ENCODE data around the gene RAD9A. TPM values are rescaled to one million over a fixed set of nuclear protein-coding genes. Genes with fewer than 3 reads are reported as not detected.

Gene RAD9A
- total RNA-seq, 1 donor from 2014 or later, result 9.4 TPM

DNA sequence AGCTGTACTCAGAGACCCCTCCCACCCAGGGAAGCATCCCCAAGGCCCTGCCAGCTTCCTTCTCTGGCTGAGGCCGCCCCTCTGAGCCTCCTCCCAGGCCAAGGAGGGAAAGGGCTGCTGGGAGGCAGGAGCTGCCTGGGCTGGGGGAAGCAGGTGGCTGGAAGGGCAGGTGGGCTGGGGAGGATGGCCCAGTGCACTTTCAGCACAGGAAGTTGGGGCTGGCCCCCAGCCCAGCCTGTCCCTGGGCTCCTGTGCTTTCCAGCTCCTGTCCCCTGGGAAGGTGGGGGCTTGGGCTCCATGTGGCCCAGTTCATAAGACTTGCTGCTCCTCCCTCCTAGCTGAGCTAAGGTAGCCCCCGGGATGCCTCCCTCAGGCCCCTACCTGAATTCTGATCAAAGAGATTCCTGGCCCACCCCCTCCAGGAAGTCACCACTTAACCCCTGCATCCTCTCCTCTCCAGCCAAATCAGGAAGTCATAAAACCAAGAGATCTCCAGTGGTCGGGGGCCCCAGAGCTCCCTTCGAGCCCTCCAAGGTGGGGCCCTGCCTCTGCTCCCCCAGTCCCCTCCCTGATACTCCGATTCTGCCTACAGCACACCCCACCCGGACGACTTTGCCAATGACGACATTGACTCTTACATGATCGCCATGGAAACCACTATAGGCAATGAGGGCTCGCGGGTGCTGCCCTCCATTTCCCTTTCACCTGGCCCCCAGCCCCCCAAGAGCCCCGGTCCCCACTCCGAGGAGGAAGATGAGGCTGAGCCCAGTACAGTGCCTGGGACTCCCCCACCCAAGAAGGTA, 5.0 kb downstream of the RAD9A start:
- no peak for FAIRE-seq
- H3K4me3 ChIP-seq (ENCODE audit: insufficient read depth, low read depth, low read length), result no peak overlapping the region
- peaks cover 2% of the 10 kb centered on the region for H3K36me3 ChIP-seq (ENCODE audit: insufficient read depth, low read length)
- H2AFZ ChIP-seq (ENCODE audit: low read depth, low read length), result no peak overlapping the region
- H3K79me2 ChIP-seq (ENCODE audit: insufficient read depth, low read length), result peaks cover 46% of the 10 kb centered on the region
- H3K4me1 ChIP-seq (ENCODE audit: insufficient read depth, low read length), result peaks cover 19% of the 10 kb centered on the region
- H3K27ac ChIP-seq (ENCODE audit: low read depth, low read length), result no peak overlapping the region
- H3K9me3 Mint-ChIP-seq (ENCODE audit: unreplicated experiment), result no peaks in the 10 kb centered on the region
- no peak for TF ChIP-seq EZH2 (IDR thresholded peaks at IDR 0.05; ENCODE audit: insufficient read depth, low read length)
- TF ChIP-seq, protein P1, sequence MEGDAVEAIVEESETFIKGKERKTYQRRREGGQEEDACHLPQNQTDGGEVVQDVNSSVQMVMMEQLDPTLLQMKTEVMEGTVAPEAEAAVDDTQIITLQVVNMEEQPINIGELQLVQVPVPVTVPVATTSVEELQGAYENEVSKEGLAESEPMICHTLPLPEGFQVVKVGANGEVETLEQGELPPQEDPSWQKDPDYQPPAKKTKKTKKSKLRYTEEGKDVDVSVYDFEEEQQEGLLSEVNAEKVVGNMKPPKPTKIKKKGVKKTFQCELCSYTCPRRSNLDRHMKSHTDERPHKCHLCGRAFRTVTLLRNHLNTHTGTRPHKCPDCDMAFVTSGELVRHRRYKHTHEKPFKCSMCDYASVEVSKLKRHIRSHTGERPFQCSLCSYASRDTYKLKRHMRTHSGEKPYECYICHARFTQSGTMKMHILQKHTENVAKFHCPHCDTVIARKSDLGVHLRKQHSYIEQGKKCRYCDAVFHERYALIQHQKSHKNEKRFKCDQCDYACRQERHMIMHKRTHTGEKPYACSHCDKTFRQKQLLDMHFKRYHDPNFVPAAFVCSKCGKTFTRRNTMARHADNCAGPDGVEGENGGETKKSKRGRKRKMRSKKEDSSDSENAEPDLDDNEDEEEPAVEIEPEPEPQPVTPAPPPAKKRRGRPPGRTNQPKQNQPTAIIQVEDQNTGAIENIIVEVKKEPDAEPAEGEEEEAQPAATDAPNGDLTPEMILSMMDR (IDR thresholded peaks at IDR 0.05; ENCODE audit: insufficient read depth, low read depth, low read length), result no peak
- no peaks in the 10 kb centered on the region for H3K9me3 ChIP-seq (ENCODE audit: insufficient read depth, low read depth, low read length)
- peak overlapping the region; percentile 80 for H3K27ac Mint-ChIP-seq (ENCODE audit: unreplicated experiment)
- no peaks in the 10 kb centered on the region for H3K27me3 Mint-ChIP-seq (ENCODE audit: low read depth, unreplicated experiment)
- peaks cover 22% of the 10 kb centered on the region for H3K36me3 Mint-ChIP-seq (ENCODE audit: low read depth, unreplicated experiment)
- H3K4me3 Mint-ChIP-seq (ENCODE audit: unreplicated experiment), result peak overlapping the region; percentile 54
- no peak for DNase-seq (ENCODE audit: low read depth)
- H4K20me1 ChIP-seq (ENCODE audit: insufficient read depth, low read length), result peaks cover 37% of the 10 kb centered on the region
- H3K4me2 ChIP-seq (ENCODE audit: low read length), result no peak overlapping the region
- no peak overlapping the region for H3K9ac ChIP-seq (ENCODE audit: low read length)
- H3K4me1 Mint-ChIP-seq (ENCODE audit: low read depth, unreplicated experiment), result peaks cover 14% of the 10 kb centered on the region
- no peaks in the 10 kb centered on the region for H3K27me3 ChIP-seq (ENCODE audit: insufficient read depth, low read length)

DNA sequence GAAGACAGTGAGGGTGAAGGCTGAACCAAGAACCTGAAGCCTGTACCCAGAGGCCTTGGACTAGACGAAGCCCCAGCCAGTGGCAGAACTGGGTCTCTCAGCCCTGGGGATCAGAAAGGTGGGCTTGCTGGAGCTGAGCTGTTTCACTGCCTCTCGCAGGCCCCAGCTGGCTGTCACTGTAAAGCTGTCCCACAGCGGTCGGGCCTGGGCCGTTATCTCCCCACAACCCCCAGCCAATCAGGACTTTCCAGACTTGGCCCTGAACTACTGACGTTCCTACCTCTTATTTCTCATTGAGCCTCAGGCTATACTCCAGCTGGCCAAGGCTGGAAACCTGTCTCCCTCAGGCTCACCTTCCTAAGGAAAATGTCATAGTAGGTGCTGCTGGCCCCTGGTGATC, 5.8 kb downstream of the RAD9A start:
- TF ChIP-seq, protein P1 (IDR thresholded peaks at IDR 0.05; ENCODE audit: insufficient read depth, low read depth, low read length), result no peak
- TF ChIP-seq EZH2 (IDR thresholded peaks at IDR 0.05; ENCODE audit: insufficient read depth, low read length), result no peak
- Histone ChIP-seq H3K27me3 (ENCODE audit: insufficient read depth, low read length) (no peaks in the 10 kb centered on the region), H3K4me1 (ENCODE audit: insufficient read depth, low read length) (peaks cover 20% of the 10 kb centered on the region), H3K4me3 (ENCODE audit: insufficient read depth, low read depth, low read length) (no peak overlapping the region), H3K9me3 (ENCODE audit: insufficient read depth, low read depth, low read length) (no peaks in the 10 kb centered on the region), H3K36me3 (ENCODE audit: insufficient read depth, low read length) (peaks cover 2% of the 10 kb centered on the region), H3K4me2 (ENCODE audit: low read length) (no peak overlapping the region), H4K20me1 (ENCODE audit: insufficient read depth, low read length) (peaks cover 34% of the 10 kb centered on the region), H3K79me2 (ENCODE audit: insufficient read depth, low read length) (peaks cover 43% of the 10 kb centered on the region), H3K27ac (ENCODE audit: low read depth, low read length) (no peak overlapping the region), H3K9ac (ENCODE audit: low read length) (no peak overlapping the region), H2AFZ (ENCODE audit: low read depth, low read length) (no peak overlapping the region)
- Mint-ChIP-seq H3K27ac (ENCODE audit: unreplicated experiment) (no peak overlapping the region), H3K36me3 (ENCODE audit: low read depth, unreplicated experiment) (peaks cover 22% of the 10 kb centered on the region), H3K27me3 (ENCODE audit: low read depth, unreplicated experiment) (no peaks in the 10 kb centered on the region), H3K9me3 (ENCODE audit: unreplicated experiment) (no peaks in the 10 kb centered on the region), H3K4me1 (ENCODE audit: low read depth, unreplicated experiment) (peaks cover 14% of the 10 kb centered on the region), H3K4me3 (ENCODE audit: unreplicated experiment) (peak overlapping the region; percentile 62)
- DNase-seq (ENCODE audit: low read depth) (no peak), FAIRE-seq (no peak)

Measured in astrocyte (in vitro differentiated cells and primary cell).